GM10847 (cell line): Measurements from ENCODE around the gene CHMP2A.

Experiments used
- POLR2A ChIP-seq: IDR thresholded peaks from 2 replicates; pipeline ENCODE4 v1.6.1; 2011; ENCODE audit not compliant: insufficient read length; ENCODE audit errors: extremely low read depth

CHMP2A gene

GRCh38 chr19:58514564-58515022 lies 40.3 kb downstream of the CHMP2A start:
- no peak for TF ChIP-seq POLR2A

GRCh38 chr19:58513694-58514563 lies 41.0 kb downstream of the CHMP2A start:
- peak; percentile 67 for TF ChIP-seq POLR2A

GRCh38 chr19:58513213-58513693 lies 41.7 kb downstream of the CHMP2A start:
- no peak for TF ChIP-seq POLR2A

GRCh38 chr19:58511353-58512208 lies 43.3 kb downstream of the CHMP2A start, which contains the start of gene SLC27A5:
Gene SLC27A5, minus strand, starts transcription at chr19:58511992. Its CDS starts 37 bp downstream, at chr19:58511955.
- TF ChIP-seq POLR2A, result no peak

- TF ChIP-seq POLR2A, result no peak
Observed at GRCh38 chr19:58510084-58510862, 44.6 kb downstream of the CHMP2A start.

GRCh38 chr19:58509731-58510083 lies 45.2 kb downstream of the CHMP2A start:
- no peak for TF ChIP-seq POLR2A
